ENCODE data around the gene OR10AD1. TPM values are rescaled to one million over a fixed set of nuclear protein-coding genes. Genes with fewer than 3 reads are reported as not detected.
A peak's percentile ranks its signal among the peaks of the same experiment; 100 is the strongest.

Gene OR10AD1
- total RNA-seq, 1 experiment from 2014 or later, result not detected

- Mint-ChIP-seq H3K27ac (peak overlapping the region; percentile 97), H3K27me3 (ENCODE audit: low read depth) (peaks cover 78% of the 10 kb centered on the region), H3K9me3 (peaks cover 15% of the 10 kb centered on the region), H3K4me1 (0 out of 2 replicates have a peak, but pooled peaks cover 7% of the 10 kb centered on the region), H3K4me3 (peak overlapping the region; percentile 78), H3K36me3 (no peaks in the 10 kb centered on the region)
- ChIA-PET POLR2A (interaction anchor here (1.1 to 1.8 kb wide), 3 partner anchors 14 to 293 kb away, joined by 3 to 9 read pairs (median 5); partner anchors contain the start of gene VDR), CTCF (interaction anchor here (1.1 to 4.4 kb wide), 11 partner anchors 10 to 555 kb away, joined by 4 to 25 read pairs (median 9); partner anchors contain the start of gene VDR)
- TF ChIP-seq SOX15 (CRISPR knock-in tag; IDR thresholded peaks at IDR 0.05) (no peak), FOXP1 (CRISPR knock-in tag; IDR thresholded peaks at IDR 0.05; ENCODE audit: borderline replicate concordance) (no peak), ZNF317 (CRISPR knock-in tag; IDR thresholded peaks at IDR 0.05; ENCODE audit: borderline replicate concordance, low read depth) (no peak), ZNF671 (CRISPR knock-in tag; IDR thresholded peaks at IDR 0.05) (no peak)
- TF ChIP-seq, protein P1, sequence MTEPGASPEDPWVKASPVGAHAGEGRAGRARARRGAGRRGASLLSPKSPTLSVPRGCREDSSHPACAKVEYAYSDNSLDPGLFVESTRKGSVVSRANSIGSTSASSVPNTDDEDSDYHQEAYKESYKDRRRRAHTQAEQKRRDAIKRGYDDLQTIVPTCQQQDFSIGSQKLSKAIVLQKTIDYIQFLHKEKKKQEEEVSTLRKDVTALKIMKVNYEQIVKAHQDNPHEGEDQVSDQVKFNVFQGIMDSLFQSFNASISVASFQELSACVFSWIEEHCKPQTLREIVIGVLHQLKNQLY (CRISPR knock-in tag; IDR thresholded peaks at IDR 0.05), result no peak
- TF ChIP-seq, protein P2, sequence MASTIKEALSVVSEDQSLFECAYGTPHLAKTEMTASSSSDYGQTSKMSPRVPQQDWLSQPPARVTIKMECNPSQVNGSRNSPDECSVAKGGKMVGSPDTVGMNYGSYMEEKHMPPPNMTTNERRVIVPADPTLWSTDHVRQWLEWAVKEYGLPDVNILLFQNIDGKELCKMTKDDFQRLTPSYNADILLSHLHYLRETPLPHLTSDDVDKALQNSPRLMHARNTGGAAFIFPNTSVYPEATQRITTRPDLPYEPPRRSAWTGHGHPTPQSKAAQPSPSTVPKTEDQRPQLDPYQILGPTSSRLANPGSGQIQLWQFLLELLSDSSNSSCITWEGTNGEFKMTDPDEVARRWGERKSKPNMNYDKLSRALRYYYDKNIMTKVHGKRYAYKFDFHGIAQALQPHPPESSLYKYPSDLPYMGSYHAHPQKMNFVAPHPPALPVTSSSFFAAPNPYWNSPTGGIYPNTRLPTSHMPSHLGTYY (CRISPR knock-in tag; IDR thresholded peaks at IDR 0.05), result no peak
- TF ChIP-seq, protein P3, sequence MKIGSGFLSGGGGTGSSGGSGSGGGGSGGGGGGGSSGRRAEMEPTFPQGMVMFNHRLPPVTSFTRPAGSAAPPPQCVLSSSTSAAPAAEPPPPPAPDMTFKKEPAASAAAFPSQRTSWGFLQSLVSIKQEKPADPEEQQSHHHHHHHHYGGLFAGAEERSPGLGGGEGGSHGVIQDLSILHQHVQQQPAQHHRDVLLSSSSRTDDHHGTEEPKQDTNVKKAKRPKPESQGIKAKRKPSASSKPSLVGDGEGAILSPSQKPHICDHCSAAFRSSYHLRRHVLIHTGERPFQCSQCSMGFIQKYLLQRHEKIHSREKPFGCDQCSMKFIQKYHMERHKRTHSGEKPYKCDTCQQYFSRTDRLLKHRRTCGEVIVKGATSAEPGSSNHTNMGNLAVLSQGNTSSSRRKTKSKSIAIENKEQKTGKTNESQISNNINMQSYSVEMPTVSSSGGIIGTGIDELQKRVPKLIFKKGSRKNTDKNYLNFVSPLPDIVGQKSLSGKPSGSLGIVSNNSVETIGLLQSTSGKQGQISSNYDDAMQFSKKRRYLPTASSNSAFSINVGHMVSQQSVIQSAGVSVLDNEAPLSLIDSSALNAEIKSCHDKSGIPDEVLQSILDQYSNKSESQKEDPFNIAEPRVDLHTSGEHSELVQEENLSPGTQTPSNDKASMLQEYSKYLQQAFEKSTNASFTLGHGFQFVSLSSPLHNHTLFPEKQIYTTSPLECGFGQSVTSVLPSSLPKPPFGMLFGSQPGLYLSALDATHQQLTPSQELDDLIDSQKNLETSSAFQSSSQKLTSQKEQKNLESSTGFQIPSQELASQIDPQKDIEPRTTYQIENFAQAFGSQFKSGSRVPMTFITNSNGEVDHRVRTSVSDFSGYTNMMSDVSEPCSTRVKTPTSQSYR (CRISPR knock-in tag; IDR thresholded peaks at IDR 0.05), result no peak; the same call in 1 of the 2 replicates
- DNase-seq (ENCODE audit: low spot score), result peak; percentile 36
- ATAC-seq, result 0 out of 2 replicates have a peak, but pooled peaks have one; percentile 1
Observed at GRCh38 chr12:48198672-48198971, 4.5 kb downstream of the OR10AD1 start.

- ChIA-PET CTCF (interaction anchor here (0.9 to 4.4 kb wide), 24 partner anchors 9 to 555 kb away, joined by 3 to 25 read pairs (median 6); partner anchors contain the start of genes ASB8, PFKM, SENP1 and TMEM106C), POLR2A (interaction anchor here (1.0 to 1.8 kb wide), 5 partner anchors 15 to 293 kb away, joined by 3 to 9 read pairs (median 3); partner anchors contain the start of genes ASB8, CCDC184 and VDR)
- peak overlapping the region; percentile 78 for H3K4me3 Mint-ChIP-seq
- DNase-seq (ENCODE audit: low spot score) (peak; percentile 97), ATAC-seq (peak; percentile 96)
- peaks cover 78% of the 10 kb centered on the region for H3K27me3 Mint-ChIP-seq (ENCODE audit: low read depth)
- H3K9me3 Mint-ChIP-seq, result peaks cover 10% of the 10 kb centered on the region
- H3K36me3 Mint-ChIP-seq, result no peaks in the 10 kb centered on the region
- H3K27ac Mint-ChIP-seq, result peak overlapping the region; percentile 97
- 0 out of 2 replicates have a peak, but pooled peaks cover 7% of the 10 kb centered on the region for H3K4me1 Mint-ChIP-seq
- TF ChIP-seq FOXP1 (CRISPR knock-in tag; IDR thresholded peaks at IDR 0.05; ENCODE audit: borderline replicate concordance) (peak; percentile 55; the same call in 1 of the 2 replicates), TEAD1 (CRISPR knock-in tag; IDR thresholded peaks at IDR 0.05) (peak; percentile 73), STAT6 (CRISPR knock-in tag; conservative IDR thresholded peaks at IDR 0.05; ENCODE audit: low read depth) (no peak), MYBL2 (CRISPR knock-in tag; IDR thresholded peaks at IDR 0.05) (0 out of 2 replicates have a peak, but pooled peaks have one; percentile 21), ETV6 (CRISPR knock-in tag; IDR thresholded peaks at IDR 0.05) (0 out of 2 replicates have a peak, but pooled peaks have one; percentile 9), CREM (CRISPR knock-in tag; IDR thresholded peaks at IDR 0.05) (peak; percentile 34; the same call in 1 of the 2 replicates), JAZF1 (CRISPR knock-in tag; IDR thresholded peaks at IDR 0.05) (no peak), SMAD4 (CRISPR knock-in tag; IDR thresholded peaks at IDR 0.05) (peak; percentile 52; the same call in 1 of the 2 replicates)
- TF ChIP-seq, protein P4, sequence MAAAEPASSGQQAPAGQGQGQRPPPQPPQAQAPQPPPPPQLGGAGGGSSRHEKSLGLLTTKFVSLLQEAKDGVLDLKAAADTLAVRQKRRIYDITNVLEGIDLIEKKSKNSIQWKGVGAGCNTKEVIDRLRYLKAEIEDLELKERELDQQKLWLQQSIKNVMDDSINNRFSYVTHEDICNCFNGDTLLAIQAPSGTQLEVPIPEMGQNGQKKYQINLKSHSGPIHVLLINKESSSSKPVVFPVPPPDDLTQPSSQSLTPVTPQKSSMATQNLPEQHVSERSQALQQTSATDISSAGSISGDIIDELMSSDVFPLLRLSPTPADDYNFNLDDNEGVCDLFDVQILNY (CRISPR knock-in tag; IDR thresholded peaks at IDR 0.05), result peak; percentile 94
- TF ChIP-seq, protein P5, sequence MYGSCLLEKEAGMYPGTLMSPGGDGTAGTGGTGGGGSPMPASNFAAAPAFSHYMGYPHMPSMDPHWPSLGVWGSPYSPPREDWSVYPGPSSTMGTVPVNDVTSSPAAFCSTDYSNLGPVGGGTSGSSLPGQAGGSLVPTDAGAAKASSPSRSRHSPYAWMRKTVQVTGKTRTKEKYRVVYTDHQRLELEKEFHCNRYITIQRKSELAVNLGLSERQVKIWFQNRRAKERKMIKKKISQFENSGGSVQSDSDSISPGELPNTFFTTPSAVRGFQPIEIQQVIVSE (CRISPR knock-in tag; IDR thresholded peaks at IDR 0.05; ENCODE audit: borderline replicate concordance), result no peak
- TF ChIP-seq, protein P6, sequence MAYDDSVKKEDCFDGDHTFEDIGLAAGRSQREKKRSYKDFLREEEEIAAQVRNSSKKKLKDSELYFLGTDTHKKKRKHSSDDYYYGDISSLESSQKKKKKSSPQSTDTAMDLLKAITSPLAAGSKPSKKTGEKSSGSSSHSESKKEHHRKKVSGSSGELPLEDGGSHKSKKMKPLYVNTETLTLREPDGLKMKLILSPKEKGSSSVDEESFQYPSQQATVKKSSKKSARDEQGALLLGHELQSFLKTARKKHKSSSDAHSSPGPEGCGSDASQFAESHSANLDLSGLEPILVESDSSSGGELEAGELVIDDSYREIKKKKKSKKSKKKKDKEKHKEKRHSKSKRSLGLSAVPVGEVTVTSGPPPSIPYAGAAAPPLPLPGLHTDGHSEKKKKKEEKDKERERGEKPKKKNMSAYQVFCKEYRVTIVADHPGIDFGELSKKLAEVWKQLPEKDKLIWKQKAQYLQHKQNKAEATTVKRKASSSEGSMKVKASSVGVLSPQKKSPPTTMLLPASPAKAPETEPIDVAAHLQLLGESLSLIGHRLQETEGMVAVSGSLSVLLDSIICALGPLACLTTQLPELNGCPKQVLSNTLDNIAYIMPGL (CRISPR knock-in tag; IDR thresholded peaks at IDR 0.05), result peak; percentile 43; the same call in 1 of the 2 replicates
- TF ChIP-seq, protein P7, sequence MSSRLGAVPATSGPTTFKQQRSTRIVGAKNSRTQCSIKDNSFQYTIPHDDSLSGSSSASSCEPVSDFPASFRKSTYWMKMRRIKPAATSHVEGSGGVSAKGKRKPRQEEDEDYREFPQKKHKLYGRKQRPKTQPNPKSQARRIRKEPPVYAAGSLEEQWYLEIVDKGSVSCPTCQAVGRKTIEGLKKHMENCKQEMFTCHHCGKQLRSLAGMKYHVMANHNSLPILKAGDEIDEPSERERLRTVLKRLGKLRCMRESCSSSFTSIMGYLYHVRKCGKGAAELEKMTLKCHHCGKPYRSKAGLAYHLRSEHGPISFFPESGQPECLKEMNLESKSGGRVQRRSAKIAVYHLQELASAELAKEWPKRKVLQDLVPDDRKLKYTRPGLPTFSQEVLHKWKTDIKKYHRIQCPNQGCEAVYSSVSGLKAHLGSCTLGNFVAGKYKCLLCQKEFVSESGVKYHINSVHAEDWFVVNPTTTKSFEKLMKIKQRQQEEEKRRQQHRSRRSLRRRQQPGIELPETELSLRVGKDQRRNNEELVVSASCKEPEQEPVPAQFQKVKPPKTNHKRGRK (CRISPR knock-in tag; IDR thresholded peaks at IDR 0.05; ENCODE audit: borderline replicate concordance), result no peak
- TF ChIP-seq, protein P1 (CRISPR knock-in tag; IDR thresholded peaks at IDR 0.05), result no peak
Observed at GRCh38 chr12:48197971-48198671, 5.0 kb downstream of the OR10AD1 start.

All from WTC11 (cell line).